Measurements from ENCODE around the gene PCYT1B. TPM values are rescaled to one million over a fixed set of nuclear protein-coding genes. Genes with fewer than 3 reads are reported as not detected.

The PCYT1B gene
- total RNA-seq, 1 experiment from 2014 or later = 24.7 TPM

DNA sequence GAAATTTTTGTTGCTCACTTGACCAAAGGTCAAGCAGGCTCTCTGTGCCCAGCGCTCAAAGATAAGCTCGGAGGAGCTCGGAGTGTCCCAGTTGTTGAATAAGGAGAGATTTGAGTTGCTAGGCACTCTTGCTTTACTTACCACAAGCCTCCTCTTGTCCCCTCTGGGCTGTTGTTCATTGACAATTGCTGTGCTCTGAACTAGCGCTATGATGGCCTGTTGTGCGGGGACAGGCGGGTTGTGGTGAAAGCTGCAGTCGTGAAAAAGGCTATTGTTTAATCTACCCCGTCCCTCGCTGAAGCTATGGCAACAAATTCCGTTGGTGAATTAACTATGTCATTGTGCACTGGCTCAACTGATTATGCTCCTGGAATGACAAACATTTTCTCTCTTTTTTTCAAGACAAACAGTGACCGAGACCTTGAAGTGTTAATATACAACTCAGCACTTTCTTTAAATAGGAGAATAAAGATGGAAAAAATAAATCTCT lies 25.6 kb upstream of the PCYT1B start:
- intact Hi-C loops (cut with micrococcal nuclease; ENCODE audit: unreplicated experiment) = loop anchor here (1.0 to 2.0 kb wide), 2 partner anchors 14 to 20 kb away; partner anchors contain the start of gene POLA1
- H3K9me3 Mint-ChIP-seq (ENCODE audit: unreplicated experiment) = no peaks in the 10 kb centered on the region
- TF ChIP-seq, protein P1, sequence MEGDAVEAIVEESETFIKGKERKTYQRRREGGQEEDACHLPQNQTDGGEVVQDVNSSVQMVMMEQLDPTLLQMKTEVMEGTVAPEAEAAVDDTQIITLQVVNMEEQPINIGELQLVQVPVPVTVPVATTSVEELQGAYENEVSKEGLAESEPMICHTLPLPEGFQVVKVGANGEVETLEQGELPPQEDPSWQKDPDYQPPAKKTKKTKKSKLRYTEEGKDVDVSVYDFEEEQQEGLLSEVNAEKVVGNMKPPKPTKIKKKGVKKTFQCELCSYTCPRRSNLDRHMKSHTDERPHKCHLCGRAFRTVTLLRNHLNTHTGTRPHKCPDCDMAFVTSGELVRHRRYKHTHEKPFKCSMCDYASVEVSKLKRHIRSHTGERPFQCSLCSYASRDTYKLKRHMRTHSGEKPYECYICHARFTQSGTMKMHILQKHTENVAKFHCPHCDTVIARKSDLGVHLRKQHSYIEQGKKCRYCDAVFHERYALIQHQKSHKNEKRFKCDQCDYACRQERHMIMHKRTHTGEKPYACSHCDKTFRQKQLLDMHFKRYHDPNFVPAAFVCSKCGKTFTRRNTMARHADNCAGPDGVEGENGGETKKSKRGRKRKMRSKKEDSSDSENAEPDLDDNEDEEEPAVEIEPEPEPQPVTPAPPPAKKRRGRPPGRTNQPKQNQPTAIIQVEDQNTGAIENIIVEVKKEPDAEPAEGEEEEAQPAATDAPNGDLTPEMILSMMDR (IDR thresholded peaks at IDR 0.05; ENCODE audit: insufficient read depth in 1 of 2, low read depth in 1 of 2, low read length in 1 of 2, severe bottlenecking in 1 of 2, unreplicated experiment in 1 of 2) = no peak
- CTCF ChIA-PET = interaction anchor here (0.8 kb wide), 1 partner anchor 17 kb away, joined by 3 read pairs; no protein-coding TSS in a partner anchor
- H3K27me3 Mint-ChIP-seq (ENCODE audit: insufficient read depth, unreplicated experiment) = no peaks in the 10 kb centered on the region
- Histone ChIP-seq H3K36me3 (ENCODE audit: control insufficient read depth, insufficient read depth, low read length) (no peaks in the 10 kb centered on the region), H3K27me3 (replicated peaks; ENCODE audit: control insufficient read depth, insufficient read depth, low read length) (no peaks in the 10 kb centered on the region), H3K4me3 (ENCODE audit: low read depth, low read length) (peak overlapping the region; percentile 14), H3K9me3 (no peaks in the 10 kb centered on the region), H3K4me1 (peaks cover 10% of the 10 kb centered on the region)
- POLR2A ChIA-PET = interaction anchor here (0.6 to 1.2 kb wide), 4 partner anchors 10 to 22 kb away, joined by 3 to 9 read pairs (median 4); no protein-coding TSS in a partner anchor
- H3K27ac Mint-ChIP-seq (ENCODE audit: unreplicated experiment) = peak overlapping the region; percentile 82
- peaks cover 6% of the 10 kb centered on the region for H3K36me3 Mint-ChIP-seq (ENCODE audit: insufficient read depth, unreplicated experiment)
- H3K4me3 Mint-ChIP-seq (ENCODE audit: unreplicated experiment) = peak overlapping the region; percentile 72
- no TSS peak for BruUV-seq (replicated peaks)
- peak; percentile 63 for DNase-seq
- H3K4me1 Mint-ChIP-seq (ENCODE audit: low read depth, unreplicated experiment) = no peaks in the 10 kb centered on the region

DNA sequence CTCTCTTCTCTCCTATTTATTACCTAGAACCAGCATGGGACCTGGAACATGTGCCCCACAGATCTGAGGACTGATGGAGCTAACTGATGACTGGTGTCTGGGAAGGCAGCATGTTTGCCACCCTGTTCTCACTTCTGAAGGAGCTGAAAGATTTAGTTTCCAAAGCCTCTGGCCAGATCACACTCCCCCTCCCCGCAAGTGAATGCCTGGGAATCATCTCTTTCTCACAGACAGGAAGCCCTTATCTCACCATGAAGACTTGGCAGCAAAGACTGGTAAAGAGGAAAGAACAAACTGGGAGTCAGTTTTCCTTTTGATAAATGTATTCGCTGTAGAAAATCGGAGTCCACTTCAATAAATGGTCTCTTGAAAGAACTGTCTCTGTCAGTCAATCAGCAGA lies 21.0 kb upstream of the PCYT1B start:
- ChIA-PET CTCF (no interaction called here), POLR2A (no interaction called here)
- BruUV-seq (replicated peaks) = no TSS peak
- Mint-ChIP-seq H3K4me3 (ENCODE audit: unreplicated experiment) (no peak overlapping the region), H3K36me3 (ENCODE audit: insufficient read depth, unreplicated experiment) (peaks cover 6% of the 10 kb centered on the region), H3K27ac (ENCODE audit: unreplicated experiment) (no peak overlapping the region), H3K9me3 (ENCODE audit: unreplicated experiment) (no peaks in the 10 kb centered on the region), H3K27me3 (ENCODE audit: insufficient read depth, unreplicated experiment) (no peaks in the 10 kb centered on the region), H3K4me1 (ENCODE audit: low read depth, unreplicated experiment) (no peaks in the 10 kb centered on the region)
- Histone ChIP-seq H3K4me3 (ENCODE audit: low read depth, low read length) (no peak overlapping the region), H3K4me1 (peaks cover 1% of the 10 kb centered on the region), H3K9me3 (no peaks in the 10 kb centered on the region), H3K27me3 (replicated peaks; ENCODE audit: control insufficient read depth, insufficient read depth, low read length) (no peaks in the 10 kb centered on the region), H3K36me3 (ENCODE audit: control insufficient read depth, insufficient read depth, low read length) (no peaks in the 10 kb centered on the region)
- TF ChIP-seq, protein P1 (IDR thresholded peaks at IDR 0.05; ENCODE audit: insufficient read depth in 1 of 2, low read depth in 1 of 2, low read length in 1 of 2, severe bottlenecking in 1 of 2, unreplicated experiment in 1 of 2) = no peak
- no peak for DNase-seq
- intact Hi-C loops (cut with micrococcal nuclease; ENCODE audit: unreplicated experiment) = no loop called here

DNA sequence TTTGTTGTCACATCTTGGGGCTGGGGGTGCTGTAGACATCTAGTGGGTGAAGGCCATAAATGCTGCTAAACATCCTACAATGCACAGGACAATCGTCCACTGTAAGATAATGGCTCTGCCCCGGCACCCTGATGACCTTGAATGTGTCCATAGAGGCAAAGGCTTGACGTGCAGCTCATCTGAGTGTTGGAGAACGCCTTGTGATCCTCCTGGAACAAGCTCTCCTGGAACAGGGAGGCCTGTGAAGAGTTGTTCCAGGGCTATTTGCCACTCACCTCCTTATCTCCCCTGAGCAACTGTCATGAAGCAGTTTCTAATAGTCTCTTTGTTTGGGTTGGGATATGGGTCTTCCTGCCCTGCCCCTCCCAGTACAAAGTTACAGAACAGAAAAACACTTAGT lies 15.2 kb upstream of the PCYT1B start:
- ChIA-PET POLR2A (interaction anchor here (1.7 kb wide), 1 partner anchor 10 kb away, joined by 4 read pairs; no protein-coding TSS in a partner anchor), CTCF (no interaction called here)
- Mint-ChIP-seq H3K9me3 (ENCODE audit: unreplicated experiment) (no peaks in the 10 kb centered on the region), H3K27me3 (ENCODE audit: insufficient read depth, unreplicated experiment) (no peaks in the 10 kb centered on the region), H3K4me3 (ENCODE audit: unreplicated experiment) (no peak overlapping the region), H3K4me1 (ENCODE audit: low read depth, unreplicated experiment) (peaks cover 6% of the 10 kb centered on the region), H3K36me3 (ENCODE audit: insufficient read depth, unreplicated experiment) (no peaks in the 10 kb centered on the region), H3K27ac (ENCODE audit: unreplicated experiment) (no peak overlapping the region)
- intact Hi-C loops (cut with micrococcal nuclease; ENCODE audit: unreplicated experiment) = no loop called here
- DNase-seq = no peak
- TF ChIP-seq, protein P1 (IDR thresholded peaks at IDR 0.05; ENCODE audit: insufficient read depth in 1 of 2, low read depth in 1 of 2, low read length in 1 of 2, severe bottlenecking in 1 of 2, unreplicated experiment in 1 of 2) = no peak
- peaks cover 22% of the 10 kb centered on the region; the same call in 1 of the 2 replicates for H3K4me1 ChIP-seq
- H3K4me3 ChIP-seq (ENCODE audit: low read depth, low read length) = no peak overlapping the region
- BruUV-seq (replicated peaks) = no TSS peak
- no peaks in the 10 kb centered on the region for H3K9me3 ChIP-seq
- no peaks in the 10 kb centered on the region for H3K36me3 ChIP-seq (ENCODE audit: control insufficient read depth, insufficient read depth, low read length)
- H3K27me3 ChIP-seq (replicated peaks; ENCODE audit: control insufficient read depth, insufficient read depth, low read length) = no peaks in the 10 kb centered on the region

Measured in Caco-2 (cell line).